ENCODE results near the gene GRM8.
"Not testable (repeated sequence)": the region's sequence is repeated elsewhere in the genome, so short reads cannot be mapped to it uniquely, and the experiment has no call there.

GRM8 gene

GRCh38 chr7:126908564-126908963 lies 344.2 kb downstream of the GRM8 start:
- not testable (repeated sequence) for DNase-seq

- DNase-seq = not testable (repeated sequence)
These were observed 345.1 kb downstream of the GRM8 start for GRCh38 chr7:126907657-126908056.

GRCh38 chr7:126905255-126905654 lies 347.5 kb downstream of the GRM8 start:
- not testable (repeated sequence) for DNase-seq

GRCh38 chr7:126901041-126901765 lies 351.5 kb downstream of the GRM8 start:
- not testable (repeated sequence) for DNase-seq

- not testable (repeated sequence) for DNase-seq
These were observed 364.8 kb downstream of the GRM8 start for GRCh38 chr7:126887980-126888379.

- DNase-seq = not testable (repeated sequence)
These were observed 365.2 kb downstream of the GRM8 start for GRCh38 chr7:126887560-126887959.

GRCh38 chr7:126882730-126883129 lies 370.0 kb downstream of the GRM8 start:
- not testable (repeated sequence) for DNase-seq

GRCh38 chr7:126881908-126882307 lies 370.8 kb downstream of the GRM8 start:
- not testable (repeated sequence) for DNase-seq

- DNase-seq = no peak
These were observed 371.4 kb downstream of the GRM8 start for GRCh38 chr7:126881315-126881714.

GRCh38 chr7:126876536-126876935 lies 376.2 kb downstream of the GRM8 start:
- not testable (repeated sequence) for DNase-seq

GRCh38 chr7:126856691-126857291 lies 395.9 kb downstream of the GRM8 start:
- no peak for DNase-seq

GRCh38 chr7:126845331-126845730 lies 407.4 kb downstream of the GRM8 start:
- DNase-seq = no peak

- no peak for DNase-seq
These were observed 408.9 kb downstream of the GRM8 start for GRCh38 chr7:126843883-126844282.

- DNase-seq = no peak
These were observed 409.4 kb downstream of the GRM8 start for GRCh38 chr7:126843336-126843735.

- DNase-seq = no peak
These were observed 410.3 kb downstream of the GRM8 start for GRCh38 chr7:126842451-126842850.

GRCh38 chr7:126840869-126841268 lies 411.9 kb downstream of the GRM8 start:
- DNase-seq = no peak

- DNase-seq = no peak
These were observed 413.1 kb downstream of the GRM8 start for GRCh38 chr7:126839624-126840023.

GRCh38 chr7:126838194-126838593 lies 414.5 kb downstream of the GRM8 start:
- DNase-seq = no peak

- not testable (repeated sequence) for DNase-seq
These were observed 421.5 kb downstream of the GRM8 start for GRCh38 chr7:126831241-126831640.

- DNase-seq = no peak
These were observed 431.8 kb downstream of the GRM8 start for GRCh38 chr7:126820925-126821324.

- no peak for DNase-seq
These were observed 433.6 kb downstream of the GRM8 start for GRCh38 chr7:126819197-126819484.

GRCh38 chr7:126818393-126819196 lies 434.1 kb downstream of the GRM8 start:
- DNase-seq = no peak

GRCh38 chr7:126809188-126809587 lies 443.6 kb downstream of the GRM8 start:
- no peak for DNase-seq

- DNase-seq = no peak
These were observed 446.1 kb downstream of the GRM8 start for GRCh38 chr7:126806614-126807013.

All from fibroblast of skin of abdomen (primary cell).